SH-SY5Y (cell line): Measurements from ENCODE around the gene TMEM51.

Source experiments
- GATA2 ChIP-seq: IDR thresholded peaks from 2 replicates; pipeline ENCODE4 v1.6.1; 2011; ENCODE audit warnings: mild to moderate bottlenecking, low read depth, low read length
- GATA3 ChIP-seq: IDR thresholded peaks from 2 replicates; pipeline ENCODE4 v1.6.1; 2011; ENCODE audit warnings: low read depth, mild to moderate bottlenecking, low read length, moderate library complexity

DNA sequence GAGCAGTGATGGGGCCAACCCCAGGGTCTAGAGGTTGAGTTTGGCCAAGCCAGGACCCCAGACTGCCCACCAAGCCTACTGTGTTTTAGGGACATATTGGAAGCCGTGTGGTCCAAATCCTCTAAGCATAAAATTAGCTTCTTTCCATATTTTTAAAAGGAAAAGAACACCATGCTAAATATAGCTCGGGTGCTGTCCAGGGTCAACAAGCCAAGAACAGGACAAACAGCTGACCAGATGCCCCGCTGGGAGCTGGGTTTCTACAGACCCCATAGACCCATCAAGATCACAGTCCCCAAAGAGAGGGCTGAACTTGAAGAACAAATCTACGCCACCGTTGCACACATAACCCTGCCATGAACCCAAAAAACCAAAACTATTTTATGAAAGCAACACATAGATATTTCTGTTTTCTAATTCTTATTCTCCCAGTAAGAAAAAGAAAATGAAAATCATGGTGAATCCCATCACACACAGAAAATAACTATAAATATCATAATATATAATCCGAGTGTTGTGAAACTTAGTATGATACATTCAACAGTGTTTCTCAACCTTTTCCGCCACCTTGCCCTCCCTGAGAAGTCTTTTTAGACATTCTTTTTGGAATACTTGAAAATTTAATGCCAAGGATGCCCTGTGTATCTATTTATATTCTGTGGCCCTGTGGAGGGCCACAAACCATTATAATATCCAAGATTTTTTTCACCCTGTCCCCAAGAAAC is 57.3 kb downstream of the TMEM51 start:
- TF ChIP-seq GATA2 (no peak), GATA3 (no peak)
